A549 (cell line): Measurements from ENCODE around the gene TNNI3K.

ENCODE experiments used
- CHD2 ChIP-seq: fragments of 150-350 bp; IDR thresholded peaks from 2 replicates; pipeline ENCODE4 v1.6.1; 2014; ENCODE audit warnings: low read length; ENCODE audit not compliant: partially characterized antibody
- CTCF ChIP-seq: fragments of >200 bp; sonication (Bioruptor Twin); formaldehyde crosslinking; IDR thresholded peaks from 3 replicates; pipeline ENCODE4 v1.5.1; 2016
- HDAC2 ChIP-seq: fragments of 200-600 bp; sonication (generic); IDR thresholded peaks from 2 replicates; pipeline ENCODE4 v1.6.1; 2016
- KDM1A ChIP-seq: fragments of 200-600 bp; sonication (generic); IDR thresholded peaks from 2 replicates; pipeline ENCODE4 v1.6.1; 2016; ENCODE audit warnings: low read depth, mild to moderate bottlenecking
- MAZ ChIP-seq: fragments of 150-350 bp; IDR thresholded peaks from 2 replicates; pipeline ENCODE4 v1.6.1; 2014; ENCODE audit warnings: antibody characterized with exemption, low read depth, low read length, borderline replicate concordance
- MYC ChIP-seq: IDR thresholded peaks from 2 replicates; pipeline ENCODE4 v1.6.1; 2012; ENCODE audit warnings: mild to moderate bottlenecking, inconsistent platforms, low read length, improper control_type of control experiment, borderline replicate concordance
- POLR2A ChIP-seq: IDR thresholded peaks from 2 replicates; pipeline ENCODE4 v1.6.1; 2012; ENCODE audit warnings: mild to moderate bottlenecking, low read length
- RCOR1 ChIP-seq: fragments of 150-350 bp; IDR thresholded peaks from 2 replicates; pipeline ENCODE4 v1.6.1; 2014; ENCODE audit warnings: antibody characterized with exemption, low read length, low read depth
- TF ChIP-seq, protein P1 (sequence below): IDR thresholded peaks from 2 replicates; pipeline ENCODE4 v1.6.1; 2012

GRCh38 chr1:74498901-74499300, 263.7 kb downstream of the TNNI3K start:
- TF ChIP-seq CTCF (no peak), CHD2 (no peak), POLR2A (no peak), MYC (no peak), HDAC2 (no peak), RCOR1 (no peak), KDM1A (no peak), MAZ (no peak)
- TF ChIP-seq, protein P1, sequence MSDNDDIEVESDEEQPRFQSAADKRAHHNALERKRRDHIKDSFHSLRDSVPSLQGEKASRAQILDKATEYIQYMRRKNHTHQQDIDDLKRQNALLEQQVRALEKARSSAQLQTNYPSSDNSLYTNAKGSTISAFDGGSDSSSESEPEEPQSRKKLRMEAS: no peak
